ENCODE measurements around the gene SLC23A2. TPM values are rescaled to one million over a fixed set of nuclear protein-coding genes. Genes with fewer than 3 reads are reported as not detected.
A peak's percentile ranks its signal among the peaks of the same experiment; 100 is the strongest.

Gene SLC23A2
- total RNA-seq, 2 donors from 2014 or later = 21.0 to 39.1 TPM

GRCh38 chr20:4999788-5000187, 1.5 kb downstream of the SLC23A2 start:
- no peaks in the 10 kb centered on the region for H3K36me3 ChIP-seq
- no peaks in the 10 kb centered on the region for H3K27me3 ChIP-seq (replicated peaks; ENCODE audit: insufficient read depth)
- no peak overlapping the region for H3K27ac ChIP-seq
- WGBS = 47% methylated on average over 1 of the region's 1 CpG
- no peaks in the 10 kb centered on the region for H3K9me3 ChIP-seq
- peak overlapping the region in 1 of 2 donors; percentile 63 for H3K4me3 ChIP-seq
- TF ChIP-seq POLR2AphosphoS5 (IDR thresholded peaks at IDR 0.05) = no peak
- TF ChIP-seq POLR2A (IDR thresholded peaks at IDR 0.05) = no peak
- TF ChIP-seq, protein P1, sequence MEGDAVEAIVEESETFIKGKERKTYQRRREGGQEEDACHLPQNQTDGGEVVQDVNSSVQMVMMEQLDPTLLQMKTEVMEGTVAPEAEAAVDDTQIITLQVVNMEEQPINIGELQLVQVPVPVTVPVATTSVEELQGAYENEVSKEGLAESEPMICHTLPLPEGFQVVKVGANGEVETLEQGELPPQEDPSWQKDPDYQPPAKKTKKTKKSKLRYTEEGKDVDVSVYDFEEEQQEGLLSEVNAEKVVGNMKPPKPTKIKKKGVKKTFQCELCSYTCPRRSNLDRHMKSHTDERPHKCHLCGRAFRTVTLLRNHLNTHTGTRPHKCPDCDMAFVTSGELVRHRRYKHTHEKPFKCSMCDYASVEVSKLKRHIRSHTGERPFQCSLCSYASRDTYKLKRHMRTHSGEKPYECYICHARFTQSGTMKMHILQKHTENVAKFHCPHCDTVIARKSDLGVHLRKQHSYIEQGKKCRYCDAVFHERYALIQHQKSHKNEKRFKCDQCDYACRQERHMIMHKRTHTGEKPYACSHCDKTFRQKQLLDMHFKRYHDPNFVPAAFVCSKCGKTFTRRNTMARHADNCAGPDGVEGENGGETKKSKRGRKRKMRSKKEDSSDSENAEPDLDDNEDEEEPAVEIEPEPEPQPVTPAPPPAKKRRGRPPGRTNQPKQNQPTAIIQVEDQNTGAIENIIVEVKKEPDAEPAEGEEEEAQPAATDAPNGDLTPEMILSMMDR (IDR thresholded peaks at IDR 0.05) = no peak
- no peak for DNase-seq (ENCODE audit: low spot score)
- intact Hi-C loops (cut with DNase I) = no loop called here
- H3K4me1 ChIP-seq (replicated peaks) = no peaks in the 10 kb centered on the region

GRCh38 chr20:4998160-4998651, 3.1 kb downstream of the SLC23A2 start:
- no peaks in the 10 kb centered on the region for H3K9me3 ChIP-seq
- intact Hi-C loops (cut with DNase I) = no loop called here
- no peak for DNase-seq (ENCODE audit: low spot score)
- 89% methylated on average over 5 of the region's 5 CpGs for WGBS
- H3K36me3 ChIP-seq = no peaks in the 10 kb centered on the region
- no peaks in the 10 kb centered on the region for H3K27me3 ChIP-seq (replicated peaks; ENCODE audit: insufficient read depth)
- TF ChIP-seq, protein P1 (IDR thresholded peaks at IDR 0.05) = no peak
- no peak for TF ChIP-seq POLR2AphosphoS5 (IDR thresholded peaks at IDR 0.05)
- no peak for TF ChIP-seq POLR2A (IDR thresholded peaks at IDR 0.05)
- H3K27ac ChIP-seq = no peak overlapping the region
- no peak overlapping the region for H3K4me3 ChIP-seq
- no peaks in the 10 kb centered on the region for H3K4me1 ChIP-seq (replicated peaks)

DNA sequence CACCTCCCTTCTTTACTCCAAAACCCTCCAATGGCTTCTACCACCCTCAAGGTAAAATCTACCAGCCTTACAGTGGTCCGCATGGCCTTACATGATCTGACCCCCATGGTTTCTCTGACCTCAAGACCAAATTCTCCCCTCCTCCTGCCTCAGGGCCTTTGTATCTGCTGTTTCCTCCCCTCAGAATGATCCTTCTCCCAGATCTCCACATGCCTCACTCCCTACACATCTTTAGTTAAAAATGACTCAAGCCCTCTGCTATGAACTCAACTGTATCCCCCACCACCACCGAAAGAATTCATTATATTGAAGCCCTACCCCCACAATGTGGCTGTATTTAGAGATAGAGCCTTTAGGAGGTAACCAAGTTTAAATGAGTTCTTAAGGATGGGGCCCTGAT, 4.1 kb downstream of the SLC23A2 start:
- intact Hi-C loops (cut with DNase I) = no loop called here
- no peak overlapping the region for H3K27ac ChIP-seq
- H3K9me3 ChIP-seq = no peaks in the 10 kb centered on the region
- WGBS = 98% methylated on average over 2 of the region's 2 CpGs
- no peaks in the 10 kb centered on the region for H3K4me1 ChIP-seq (replicated peaks)
- DNase-seq (ENCODE audit: low spot score) = no peak
- no peaks in the 10 kb centered on the region for H3K27me3 ChIP-seq (replicated peaks; ENCODE audit: insufficient read depth)
- H3K4me3 ChIP-seq = no peak overlapping the region
- H3K36me3 ChIP-seq = no peaks in the 10 kb centered on the region
- TF ChIP-seq, protein P1 (IDR thresholded peaks at IDR 0.05) = no peak
- TF ChIP-seq POLR2AphosphoS5 (IDR thresholded peaks at IDR 0.05) = no peak

DNA sequence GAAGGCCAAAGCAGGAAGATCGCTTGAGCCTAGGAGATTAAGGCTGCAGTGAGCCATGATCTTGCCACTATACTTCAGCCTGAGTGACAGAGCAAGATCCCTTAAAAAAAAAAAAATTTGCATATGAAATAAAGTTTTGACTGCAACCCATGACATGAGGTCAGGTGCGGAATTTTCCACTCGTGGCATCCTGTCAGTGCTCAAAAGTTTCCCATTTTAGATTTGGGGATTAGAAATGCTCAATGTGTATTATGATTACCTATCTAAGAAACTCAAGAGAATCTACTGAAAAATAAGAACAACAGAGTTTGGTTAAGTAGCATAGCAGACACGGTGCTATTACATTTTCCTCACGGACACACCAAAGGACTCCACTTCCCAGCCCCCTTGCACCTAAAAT, 11.7 kb downstream of the SLC23A2 start:
- 72% methylated on average over 5 of the region's 5 CpGs for WGBS
- intact Hi-C loops (cut with DNase I) = no loop called here
- Histone ChIP-seq H3K9me3 (no peaks in the 10 kb centered on the region), H3K36me3 (no peaks in the 10 kb centered on the region), H3K27me3 (replicated peaks; ENCODE audit: insufficient read depth) (no peaks in the 10 kb centered on the region), H3K27ac (no peak overlapping the region), H3K4me3 (no peak overlapping the region), H3K4me1 (replicated peaks) (no peaks in the 10 kb centered on the region)
- TF ChIP-seq, protein P1 (IDR thresholded peaks at IDR 0.05) = no peak
- TF ChIP-seq POLR2AphosphoS5 (IDR thresholded peaks at IDR 0.05) (no peak), POLR2A (IDR thresholded peaks at IDR 0.05) (no peak)
- DNase-seq (ENCODE audit: low spot score) = no peak

DNA sequence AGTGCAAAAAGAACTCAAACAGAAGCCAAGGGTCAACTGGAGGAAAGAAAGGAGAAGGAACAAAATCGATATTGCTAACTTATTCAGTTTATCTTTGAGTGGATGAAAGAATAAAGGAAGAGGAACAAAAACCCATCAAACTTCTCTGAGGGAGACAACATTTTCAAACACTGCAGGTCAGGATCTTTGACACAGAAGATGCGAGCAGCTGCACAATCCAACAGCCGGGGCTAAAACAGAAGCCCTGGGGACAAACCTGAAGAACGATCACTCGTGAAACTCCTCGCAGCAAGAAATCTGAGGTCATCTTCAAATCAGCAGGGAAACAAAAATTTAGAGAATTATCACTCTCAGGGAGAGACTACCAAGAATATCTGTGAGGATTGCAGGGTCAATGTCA, 14.2 kb downstream of the SLC23A2 start:
- Histone ChIP-seq H3K36me3 (no peaks in the 10 kb centered on the region), H3K4me3 (no peak overlapping the region), H3K4me1 (replicated peaks) (no peaks in the 10 kb centered on the region), H3K9me3 (no peaks in the 10 kb centered on the region), H3K27me3 (replicated peaks; ENCODE audit: insufficient read depth) (no peaks in the 10 kb centered on the region), H3K27ac (no peak overlapping the region)
- WGBS = 77% methylated on average over 6 of the region's 6 CpGs
- intact Hi-C loops (cut with DNase I) = no loop called here
- DNase-seq (ENCODE audit: low spot score) = no peak
- TF ChIP-seq, protein P1 (IDR thresholded peaks at IDR 0.05) = no peak
- TF ChIP-seq POLR2A (IDR thresholded peaks at IDR 0.05) (no peak), POLR2AphosphoS5 (IDR thresholded peaks at IDR 0.05) (no peak)

Data from prostate gland (tissue), 2 donors.